Activated CD4-positive, alpha-beta T cell treated with anti-CD3 and anti-CD28 coated beads, Interleukin-2, amount 10 ng/mL, durations not matched to agents 24 days and 14 days (primary cell): ENCODE measurements around the gene SMIM44. TPM values are rescaled to one million over a fixed set of nuclear protein-coding genes. Genes with fewer than 3 reads are reported as not detected.

ENCODE experiments used
- total RNA-seq: library from RNA; stranded (reverse); gene quantifications from 2 replicates; pipeline ENCODE4 v1.2.3, GENCODE V29; 2022

SMIM44 gene
- total RNA-seq, 1 donor from 2014 or later, result not detected

Other genes with a start within 250 kb of the SMIM44 start
- 16.9 and 19.8 TPM in 2 replicates for gene NFIC, start 116.9 kb downstream of the SMIM44 start, total RNA-seq
- 0.33 TPM in 1 of 2 replicates, not detected in the other for gene SMIM24, start 2.9 kb downstream of the SMIM44 start, total RNA-seq
- gene DOHH, start 17.2 kb upstream of the SMIM44 start, total RNA-seq, result 21.5 and 24.4 TPM in 2 replicates
- 37.3 and 38.7 TPM in 2 replicates for gene FZR1, start 22.9 kb upstream of the SMIM44 start, total RNA-seq
- gene TEKTIP1, start 55.7 kb upstream of the SMIM44 start, total RNA-seq, result 1.4 and 2.2 TPM in 2 replicates
- 119 and 124 TPM in 2 replicates for gene MFSD12, start 74.1 kb upstream of the SMIM44 start, total RNA-seq
- gene HMG20B, start 89.5 kb upstream of the SMIM44 start, total RNA-seq, result 53.7 and 59.3 TPM in 2 replicates
- 0.36 and 0.37 TPM in 2 replicates for gene GIPC3, start 102.0 kb upstream of the SMIM44 start, total RNA-seq
- 0.42 and 0.50 TPM in 2 replicates for gene TBXA2R, start 123.4 kb upstream of the SMIM44 start, total RNA-seq
- 37.4 and 39.6 TPM in 2 replicates for gene CACTIN, start 143.3 kb upstream of the SMIM44 start, total RNA-seq
- gene PIP5K1C, start 217.0 kb upstream of the SMIM44 start, total RNA-seq, result 21.4 and 22.5 TPM in 2 replicates
- gene TJP3, start 224.9 kb upstream of the SMIM44 start, total RNA-seq, result 0.09 TPM in 1 of 2 replicates, not detected in the other